ENCODE results near the gene TRIM65. TPM values are rescaled to one million over a fixed set of nuclear protein-coding genes. Genes with fewer than 3 reads are reported as not detected.

TRIM65 gene
- total and polyA plus RNA-seq, 2 of the 13 experiments (the other 11 are each of a cell fraction or from before 2014, with no cell fraction given): 10.3 to 22.4 TPM

DNA sequence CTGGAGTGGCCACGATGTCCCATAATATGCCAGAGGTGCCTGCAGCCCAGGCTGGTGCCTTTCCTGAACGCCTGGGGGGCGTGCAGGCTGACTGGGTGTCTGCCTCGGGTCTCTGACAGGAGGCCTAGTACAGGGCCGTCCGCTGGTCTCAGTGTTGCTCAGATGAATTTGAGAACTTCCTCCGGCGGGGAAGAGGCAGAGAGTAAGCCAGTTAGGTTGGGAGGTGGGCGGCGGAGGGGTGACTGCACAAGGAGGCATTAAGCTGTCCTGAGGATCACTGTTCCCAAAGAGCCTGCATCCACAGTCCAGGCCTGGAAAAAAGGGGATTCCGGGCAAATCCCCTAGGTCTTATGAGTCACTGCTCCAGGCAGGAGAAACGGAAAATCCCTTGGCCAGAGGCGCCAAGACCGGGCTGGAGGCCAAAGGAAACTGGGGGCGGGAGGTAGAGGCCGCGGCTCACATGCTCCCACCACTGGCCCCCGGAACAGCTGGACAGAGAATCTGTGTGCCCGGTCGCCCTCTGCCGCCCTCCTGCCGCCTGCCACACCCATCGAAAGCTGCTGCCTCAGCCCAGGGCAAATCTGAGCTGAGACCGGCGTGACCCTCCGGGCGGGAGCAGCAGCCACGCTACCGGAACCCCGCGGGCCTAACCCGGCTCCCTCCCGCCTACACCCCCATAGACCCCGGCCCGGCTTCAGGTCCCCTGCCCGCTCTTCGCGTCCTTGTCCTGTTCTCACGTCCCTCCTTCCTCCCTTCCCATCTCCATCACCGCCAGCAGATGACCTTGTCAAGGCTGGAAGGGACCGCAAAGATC, 19.6 kb downstream of the TRIM65 start (continued):
- TF ChIP-seq, protein P1, sequence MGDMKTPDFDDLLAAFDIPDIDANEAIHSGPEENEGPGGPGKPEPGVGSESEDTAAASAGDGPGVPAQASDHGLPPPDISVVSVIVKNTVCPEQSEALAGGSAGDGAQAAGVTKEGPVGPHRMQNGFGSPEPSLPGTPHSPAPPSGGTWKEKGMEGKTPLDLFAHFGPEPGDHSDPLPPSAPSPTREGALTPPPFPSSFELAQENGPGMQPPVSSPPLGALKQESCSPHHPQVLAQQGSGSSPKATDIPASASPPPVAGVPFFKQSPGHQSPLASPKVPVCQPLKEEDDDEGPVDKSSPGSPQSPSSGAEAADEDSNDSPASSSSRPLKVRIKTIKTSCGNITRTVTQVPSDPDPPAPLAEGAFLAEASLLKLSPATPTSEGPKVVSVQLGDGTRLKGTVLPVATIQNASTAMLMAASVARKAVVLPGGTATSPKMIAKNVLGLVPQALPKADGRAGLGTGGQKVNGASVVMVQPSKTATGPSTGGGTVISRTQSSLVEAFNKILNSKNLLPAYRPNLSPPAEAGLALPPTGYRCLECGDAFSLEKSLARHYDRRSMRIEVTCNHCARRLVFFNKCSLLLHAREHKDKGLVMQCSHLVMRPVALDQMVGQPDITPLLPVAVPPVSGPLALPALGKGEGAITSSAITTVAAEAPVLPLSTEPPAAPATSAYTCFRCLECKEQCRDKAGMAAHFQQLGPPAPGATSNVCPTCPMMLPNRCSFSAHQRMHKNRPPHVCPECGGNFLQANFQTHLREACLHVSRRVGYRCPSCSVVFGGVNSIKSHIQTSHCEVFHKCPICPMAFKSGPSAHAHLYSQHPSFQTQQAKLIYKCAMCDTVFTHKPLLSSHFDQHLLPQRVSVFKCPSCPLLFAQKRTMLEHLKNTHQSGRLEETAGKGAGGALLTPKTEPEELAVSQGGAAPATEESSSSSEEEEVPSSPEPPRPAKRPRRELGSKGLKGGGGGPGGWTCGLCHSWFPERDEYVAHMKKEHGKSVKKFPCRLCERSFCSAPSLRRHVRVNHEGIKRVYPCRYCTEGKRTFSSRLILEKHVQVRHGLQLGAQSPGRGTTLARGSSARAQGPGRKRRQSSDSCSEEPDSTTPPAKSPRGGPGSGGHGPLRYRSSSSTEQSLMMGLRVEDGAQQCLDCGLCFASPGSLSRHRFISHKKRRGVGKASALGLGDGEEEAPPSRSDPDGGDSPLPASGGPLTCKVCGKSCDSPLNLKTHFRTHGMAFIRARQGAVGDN (CRISPR knock-in tag; IDR thresholded peaks at IDR 0.05): 0 out of 2 replicates have a peak, but pooled peaks have one; percentile 78
- TF ChIP-seq ZNF235 (CRISPR knock-in tag; IDR thresholded peaks at IDR 0.05; ENCODE audit: borderline replicate concordance): peak; percentile 60; the same call in 1 of the 2 replicates
- TF ChIP-seq NR2F6 (IDR thresholded peaks at IDR 0.05): no peak
- TF ChIP-seq NR2F6 (CRISPR knock-in tag; IDR thresholded peaks at IDR 0.05): peak; percentile 41; the same call in 1 of the 2 replicates
- no peak for TF ChIP-seq CHCHD3 (CRISPR knock-in tag; IDR thresholded peaks at IDR 0.05)
- no peak for TF ChIP-seq AHR (CRISPR knock-in tag; IDR thresholded peaks at IDR 0.05)
- TF ChIP-seq, protein P2, sequence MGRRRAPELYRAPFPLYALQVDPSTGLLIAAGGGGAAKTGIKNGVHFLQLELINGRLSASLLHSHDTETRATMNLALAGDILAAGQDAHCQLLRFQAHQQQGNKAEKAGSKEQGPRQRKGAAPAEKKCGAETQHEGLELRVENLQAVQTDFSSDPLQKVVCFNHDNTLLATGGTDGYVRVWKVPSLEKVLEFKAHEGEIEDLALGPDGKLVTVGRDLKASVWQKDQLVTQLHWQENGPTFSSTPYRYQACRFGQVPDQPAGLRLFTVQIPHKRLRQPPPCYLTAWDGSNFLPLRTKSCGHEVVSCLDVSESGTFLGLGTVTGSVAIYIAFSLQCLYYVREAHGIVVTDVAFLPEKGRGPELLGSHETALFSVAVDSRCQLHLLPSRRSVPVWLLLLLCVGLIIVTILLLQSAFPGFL (CRISPR knock-in tag; IDR thresholded peaks at IDR 0.05): no peak
- TF ChIP-seq SAP130 (CRISPR knock-in tag; IDR thresholded peaks at IDR 0.05; ENCODE audit: low read depth): peak; percentile 71
- peak; percentile 96 for TF ChIP-seq ZNF30 (CRISPR knock-in tag; IDR thresholded peaks at IDR 0.05)
- TF ChIP-seq PPARG (CRISPR knock-in tag; conservative IDR thresholded peaks at IDR 0.05): 0 out of 2 replicates have a peak, but pooled peaks have one; percentile 16
- peak; percentile 39; the same call in 1 of the 2 replicates for TF ChIP-seq ZNF33B (CRISPR knock-in tag; IDR thresholded peaks at IDR 0.05)
- no peak for TF ChIP-seq MBD4 (IDR thresholded peaks at IDR 0.05; ENCODE audit: borderline replicate concordance, low read length)
- TF ChIP-seq, protein P3, sequence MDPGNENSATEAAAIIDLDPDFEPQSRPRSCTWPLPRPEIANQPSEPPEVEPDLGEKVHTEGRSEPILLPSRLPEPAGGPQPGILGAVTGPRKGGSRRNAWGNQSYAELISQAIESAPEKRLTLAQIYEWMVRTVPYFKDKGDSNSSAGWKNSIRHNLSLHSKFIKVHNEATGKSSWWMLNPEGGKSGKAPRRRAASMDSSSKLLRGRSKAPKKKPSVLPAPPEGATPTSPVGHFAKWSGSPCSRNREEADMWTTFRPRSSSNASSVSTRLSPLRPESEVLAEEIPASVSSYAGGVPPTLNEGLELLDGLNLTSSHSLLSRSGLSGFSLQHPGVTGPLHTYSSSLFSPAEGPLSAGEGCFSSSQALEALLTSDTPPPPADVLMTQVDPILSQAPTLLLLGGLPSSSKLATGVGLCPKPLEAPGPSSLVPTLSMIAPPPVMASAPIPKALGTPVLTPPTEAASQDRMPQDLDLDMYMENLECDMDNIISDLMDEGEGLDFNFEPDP (CRISPR knock-in tag; conservative IDR thresholded peaks at IDR 0.05): 0 out of 2 replicates have a peak, but pooled peaks have one; percentile 87
- peak; percentile 29 for TF ChIP-seq EEA1 (CRISPR knock-in tag; IDR thresholded peaks at IDR 0.05; ENCODE audit: borderline replicate concordance)
- peak in 1 of 2 experiments; percentile 54; a peak in 1 of 4 replicates for TF ChIP-seq POLR2A (IDR thresholded peaks at IDR 0.05; ENCODE audit: insufficient read depth in 1 of 2, low read depth in 2 of 2, low read length in 2 of 2)
- TF ChIP-seq, protein P4, sequence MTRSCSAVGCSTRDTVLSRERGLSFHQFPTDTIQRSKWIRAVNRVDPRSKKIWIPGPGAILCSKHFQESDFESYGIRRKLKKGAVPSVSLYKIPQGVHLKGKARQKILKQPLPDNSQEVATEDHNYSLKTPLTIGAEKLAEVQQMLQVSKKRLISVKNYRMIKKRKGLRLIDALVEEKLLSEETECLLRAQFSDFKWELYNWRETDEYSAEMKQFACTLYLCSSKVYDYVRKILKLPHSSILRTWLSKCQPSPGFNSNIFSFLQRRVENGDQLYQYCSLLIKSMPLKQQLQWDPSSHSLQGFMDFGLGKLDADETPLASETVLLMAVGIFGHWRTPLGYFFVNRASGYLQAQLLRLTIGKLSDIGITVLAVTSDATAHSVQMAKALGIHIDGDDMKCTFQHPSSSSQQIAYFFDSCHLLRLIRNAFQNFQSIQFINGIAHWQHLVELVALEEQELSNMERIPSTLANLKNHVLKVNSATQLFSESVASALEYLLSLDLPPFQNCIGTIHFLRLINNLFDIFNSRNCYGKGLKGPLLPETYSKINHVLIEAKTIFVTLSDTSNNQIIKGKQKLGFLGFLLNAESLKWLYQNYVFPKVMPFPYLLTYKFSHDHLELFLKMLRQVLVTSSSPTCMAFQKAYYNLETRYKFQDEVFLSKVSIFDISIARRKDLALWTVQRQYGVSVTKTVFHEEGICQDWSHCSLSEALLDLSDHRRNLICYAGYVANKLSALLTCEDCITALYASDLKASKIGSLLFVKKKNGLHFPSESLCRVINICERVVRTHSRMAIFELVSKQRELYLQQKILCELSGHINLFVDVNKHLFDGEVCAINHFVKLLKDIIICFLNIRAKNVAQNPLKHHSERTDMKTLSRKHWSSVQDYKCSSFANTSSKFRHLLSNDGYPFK (CRISPR knock-in tag; IDR thresholded peaks at IDR 0.05; ENCODE audit: borderline replicate concordance): peak; percentile 62; the same call in 1 of the 2 replicates
- no peak for TF ChIP-seq RORA (CRISPR knock-in tag; IDR thresholded peaks at IDR 0.05)
- TF ChIP-seq ZFP37 (CRISPR knock-in tag; IDR thresholded peaks at IDR 0.05; ENCODE audit: borderline replicate concordance): no peak; the same call in 1 of the 2 replicates
- peak; percentile 85; the same call in 1 of the 2 replicates for TF ChIP-seq JDP2 (CRISPR knock-in tag; IDR thresholded peaks at IDR 0.05; ENCODE audit: borderline replicate concordance)
- TF ChIP-seq SRY (CRISPR knock-in tag; IDR thresholded peaks at IDR 0.05): 0 out of 2 replicates have a peak, but pooled peaks have one; percentile 5
- no peak for TF ChIP-seq NFE2L1 (CRISPR knock-in tag; IDR thresholded peaks at IDR 0.05; ENCODE audit: borderline replicate concordance)

Measured in HepG2 (cell line).